Transverse colon (tissue), 3 donors: ENCODE results near the gene SREK1.

Experiments
- EP300 ChIP-seq: sonication (generic); formaldehyde crosslinking; IDR thresholded peaks from one replicate; pipeline ENCODE4 v1.6.1; 2017; ENCODE audit warnings: antibody characterized with exemption, low read depth
- TF ChIP-seq, protein P1 (sequence below), 5 experiments: fragments of 200-600 bp in 3 of 5; fragments of 450-650 bp in 2 of 5; sonication (generic) in 3 of 5; IDR thresholded peaks; 1 replicate in 2 of 5; 2 replicates in 3 of 5; pipeline ENCODE4 v1.5.1; 2016 to 2017; ENCODE audit warnings: antibody characterized with exemption in 5 of 5, inconsistent platforms in 3 of 5, mild to moderate bottlenecking in 2 of 5, moderate library complexity in 1 of 5

DNA sequence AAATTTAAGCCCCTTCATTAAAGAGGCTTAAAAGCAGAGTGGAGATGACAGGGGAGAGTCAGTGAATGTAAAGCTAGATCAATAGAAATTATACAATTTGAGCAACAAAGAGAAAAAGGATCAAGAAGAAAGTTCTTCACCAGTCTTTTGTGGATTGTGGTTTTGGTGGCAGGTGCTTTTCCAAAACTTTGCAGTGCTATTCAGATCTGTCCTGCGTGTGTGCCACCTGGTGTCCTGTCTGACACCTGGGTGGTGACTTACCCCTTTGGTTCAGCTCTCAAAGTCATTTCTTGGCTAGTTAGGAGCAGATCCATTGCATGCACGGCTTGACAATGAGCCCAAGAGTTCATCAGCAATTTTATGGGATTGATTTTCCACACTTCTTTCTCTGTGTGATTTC, 69.4 kb downstream of the SREK1 start:
- TF ChIP-seq, protein P1, sequence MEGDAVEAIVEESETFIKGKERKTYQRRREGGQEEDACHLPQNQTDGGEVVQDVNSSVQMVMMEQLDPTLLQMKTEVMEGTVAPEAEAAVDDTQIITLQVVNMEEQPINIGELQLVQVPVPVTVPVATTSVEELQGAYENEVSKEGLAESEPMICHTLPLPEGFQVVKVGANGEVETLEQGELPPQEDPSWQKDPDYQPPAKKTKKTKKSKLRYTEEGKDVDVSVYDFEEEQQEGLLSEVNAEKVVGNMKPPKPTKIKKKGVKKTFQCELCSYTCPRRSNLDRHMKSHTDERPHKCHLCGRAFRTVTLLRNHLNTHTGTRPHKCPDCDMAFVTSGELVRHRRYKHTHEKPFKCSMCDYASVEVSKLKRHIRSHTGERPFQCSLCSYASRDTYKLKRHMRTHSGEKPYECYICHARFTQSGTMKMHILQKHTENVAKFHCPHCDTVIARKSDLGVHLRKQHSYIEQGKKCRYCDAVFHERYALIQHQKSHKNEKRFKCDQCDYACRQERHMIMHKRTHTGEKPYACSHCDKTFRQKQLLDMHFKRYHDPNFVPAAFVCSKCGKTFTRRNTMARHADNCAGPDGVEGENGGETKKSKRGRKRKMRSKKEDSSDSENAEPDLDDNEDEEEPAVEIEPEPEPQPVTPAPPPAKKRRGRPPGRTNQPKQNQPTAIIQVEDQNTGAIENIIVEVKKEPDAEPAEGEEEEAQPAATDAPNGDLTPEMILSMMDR (IDR thresholded peaks at IDR 0.05), result no peak
- no peak for TF ChIP-seq EP300
